GM21360 (cell line): ENCODE data around the gene NEURL1.

Source experiments
- ATAC-seq: cut with Tn5 transposase; IDR thresholded peaks from one replicate; pipeline ENCODE4 v1.9.1; 2021; ENCODE audit warnings: mild to moderate bottlenecking, moderate library complexity; ENCODE audit not compliant: unreplicated experiment

The NEURL1 gene, protein sequence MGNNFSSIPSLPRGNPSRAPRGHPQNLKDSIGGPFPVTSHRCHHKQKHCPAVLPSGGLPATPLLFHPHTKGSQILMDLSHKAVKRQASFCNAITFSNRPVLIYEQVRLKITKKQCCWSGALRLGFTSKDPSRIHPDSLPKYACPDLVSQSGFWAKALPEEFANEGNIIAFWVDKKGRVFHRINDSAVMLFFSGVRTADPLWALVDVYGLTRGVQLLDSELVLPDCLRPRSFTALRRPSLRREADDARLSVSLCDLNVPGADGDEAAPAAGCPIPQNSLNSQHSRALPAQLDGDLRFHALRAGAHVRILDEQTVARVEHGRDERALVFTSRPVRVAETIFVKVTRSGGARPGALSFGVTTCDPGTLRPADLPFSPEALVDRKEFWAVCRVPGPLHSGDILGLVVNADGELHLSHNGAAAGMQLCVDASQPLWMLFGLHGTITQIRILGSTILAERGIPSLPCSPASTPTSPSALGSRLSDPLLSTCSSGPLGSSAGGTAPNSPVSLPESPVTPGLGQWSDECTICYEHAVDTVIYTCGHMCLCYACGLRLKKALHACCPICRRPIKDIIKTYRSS

DNA sequence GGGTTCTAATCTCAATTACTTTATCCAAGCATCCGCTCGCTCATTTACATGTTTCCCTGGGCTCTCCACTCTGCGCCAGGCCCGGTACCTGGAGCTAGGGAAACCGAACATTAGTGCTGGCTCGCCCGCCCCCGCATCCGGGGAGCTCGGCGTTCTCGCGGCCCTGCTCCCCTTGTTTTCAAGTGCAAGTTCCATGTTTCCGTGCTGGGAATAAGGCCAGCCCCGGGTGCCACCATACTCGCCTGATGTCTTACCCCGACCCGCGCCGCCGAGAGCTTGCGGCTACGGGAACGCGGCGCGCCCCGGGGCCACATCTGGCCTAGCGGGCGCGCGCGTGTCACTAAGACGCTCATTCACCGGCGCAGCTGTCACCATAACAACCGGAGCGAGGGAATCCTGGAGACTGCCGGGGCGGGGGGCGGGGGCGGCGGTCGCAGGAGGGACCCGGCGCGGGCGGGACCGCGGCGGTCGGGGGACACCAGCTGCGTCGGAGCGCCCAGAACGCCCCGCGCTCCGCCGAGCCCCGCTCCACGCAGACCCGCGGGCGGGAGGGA, at the start of gene NEURL1:
Gene NEURL1 (plus strand): TSS at position 344 of the 554 bp plus-strand sequence. CDS start 683 bp downstream, outside the sequence.
- ATAC-seq, result no peak

DNA sequence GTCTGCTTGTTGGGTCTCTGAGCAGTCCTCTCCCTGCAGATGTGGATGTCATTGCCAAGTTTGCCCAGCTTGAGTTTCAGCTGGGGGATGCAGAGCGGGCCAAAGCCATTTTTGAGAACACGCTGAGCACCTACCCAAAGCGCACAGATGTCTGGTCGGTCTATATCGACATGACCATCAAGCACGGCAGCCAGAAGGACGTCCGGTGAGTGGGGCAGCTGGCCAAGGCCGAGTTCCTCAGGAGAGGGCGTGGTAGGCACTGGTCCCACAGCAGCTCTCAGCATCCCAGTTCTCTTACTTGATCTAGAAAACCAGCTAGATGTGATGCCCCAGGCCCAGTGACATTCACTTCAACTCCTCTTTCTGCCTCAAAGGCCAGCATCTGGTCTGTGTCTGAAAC, 49.0 kb upstream of the NEURL1 start:
- ATAC-seq, result no peak

DNA sequence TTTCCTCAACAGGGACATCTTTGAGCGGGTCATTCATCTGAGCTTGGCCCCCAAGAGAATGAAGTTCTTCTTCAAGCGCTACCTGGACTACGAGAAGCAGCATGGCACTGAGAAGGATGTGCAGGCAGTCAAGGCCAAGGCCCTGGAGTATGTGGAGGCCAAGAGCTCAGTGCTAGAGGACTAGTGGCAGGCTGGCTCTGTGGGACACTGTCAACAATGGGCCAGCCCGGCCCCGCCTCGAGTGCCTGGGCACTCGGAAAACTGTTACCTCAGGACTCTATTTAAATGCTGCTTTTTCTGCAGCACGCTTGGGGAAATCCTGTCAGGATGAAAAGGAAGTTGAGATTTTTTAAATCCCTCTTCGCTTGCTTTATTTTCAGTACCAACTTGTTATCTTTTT, 48.1 kb upstream of the NEURL1 start:
- ATAC-seq, result no peak

DNA sequence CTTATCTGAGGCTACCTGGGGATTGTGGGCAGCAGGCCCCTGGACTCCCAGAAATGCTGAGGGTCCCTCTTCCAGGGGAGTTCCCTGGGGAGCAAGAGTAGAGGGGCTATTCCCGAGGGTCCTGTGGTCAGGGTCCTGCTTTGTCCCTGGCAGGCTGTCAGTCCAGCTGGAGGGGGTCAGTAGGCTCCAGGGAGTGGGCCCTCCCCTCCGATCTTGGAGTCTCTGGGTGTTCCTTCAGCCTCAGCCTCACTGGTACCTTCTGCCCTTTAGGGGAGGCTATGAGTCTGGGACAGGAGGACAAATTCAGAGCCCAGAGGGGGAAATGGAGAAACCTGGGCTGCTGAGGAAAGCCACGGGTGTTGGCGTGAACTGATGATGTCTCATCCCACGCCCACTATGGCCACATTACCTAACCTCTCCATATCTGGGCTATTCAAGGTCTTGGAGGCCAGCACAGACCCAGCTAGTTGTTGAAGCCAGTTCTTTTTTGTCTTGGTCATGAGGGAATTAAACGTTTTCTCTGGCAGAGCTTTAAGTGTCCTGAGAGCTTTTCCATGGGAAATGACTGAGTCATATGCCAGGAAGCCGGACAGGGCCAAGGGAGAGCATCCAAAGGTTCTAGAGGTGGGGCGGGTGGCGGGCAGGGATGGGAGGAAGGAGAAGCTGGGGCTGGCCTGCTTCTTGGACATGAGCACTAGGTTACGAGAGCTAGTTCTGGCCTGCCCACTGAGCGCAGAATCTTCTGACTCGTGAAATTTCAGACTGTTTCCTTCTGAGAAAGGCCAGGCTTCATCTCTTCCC, 47.5 kb upstream of the NEURL1 start:
- no peak for ATAC-seq

DNA sequence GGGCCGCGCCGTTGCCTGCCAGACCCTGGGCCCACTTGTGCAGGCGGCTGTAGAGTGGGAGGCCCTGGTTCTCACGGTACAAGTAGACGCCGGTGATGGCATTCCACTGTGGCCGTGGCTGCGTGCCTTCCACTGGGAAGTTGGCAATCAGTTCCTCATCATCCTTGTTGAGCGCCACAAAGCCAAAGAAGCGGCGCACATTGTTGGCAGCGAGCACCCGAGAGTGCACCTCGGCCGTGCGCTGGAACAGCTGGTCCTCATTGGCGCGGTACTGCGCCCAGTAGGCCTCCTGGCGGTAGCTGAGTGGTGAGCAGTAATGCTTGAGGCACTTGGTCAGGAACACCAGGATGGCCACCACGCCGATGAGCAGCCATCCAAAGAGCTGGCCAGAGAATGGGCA, 46.3 kb upstream of the NEURL1 start:
- no peak for ATAC-seq

DNA sequence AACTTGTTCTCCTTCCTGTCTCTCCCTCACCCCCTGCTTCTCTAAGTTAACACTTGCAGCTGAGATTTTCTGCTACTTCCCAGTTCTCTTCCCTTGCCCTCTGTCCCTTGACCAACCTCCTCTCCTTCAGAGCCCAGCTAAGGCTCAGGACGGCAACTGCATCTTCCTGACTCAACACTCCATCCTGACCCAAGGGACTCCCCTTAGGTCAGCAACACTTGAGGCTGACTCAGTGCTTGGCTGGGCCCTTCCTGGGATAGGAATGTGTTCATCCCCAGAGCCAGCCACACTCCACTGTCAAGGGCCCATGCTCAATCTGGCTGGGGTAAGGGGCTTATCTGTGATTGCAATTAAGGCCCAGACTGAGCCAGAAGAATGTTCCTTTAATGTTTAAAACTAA, 44.8 kb upstream of the NEURL1 start:
- no peak for ATAC-seq

DNA sequence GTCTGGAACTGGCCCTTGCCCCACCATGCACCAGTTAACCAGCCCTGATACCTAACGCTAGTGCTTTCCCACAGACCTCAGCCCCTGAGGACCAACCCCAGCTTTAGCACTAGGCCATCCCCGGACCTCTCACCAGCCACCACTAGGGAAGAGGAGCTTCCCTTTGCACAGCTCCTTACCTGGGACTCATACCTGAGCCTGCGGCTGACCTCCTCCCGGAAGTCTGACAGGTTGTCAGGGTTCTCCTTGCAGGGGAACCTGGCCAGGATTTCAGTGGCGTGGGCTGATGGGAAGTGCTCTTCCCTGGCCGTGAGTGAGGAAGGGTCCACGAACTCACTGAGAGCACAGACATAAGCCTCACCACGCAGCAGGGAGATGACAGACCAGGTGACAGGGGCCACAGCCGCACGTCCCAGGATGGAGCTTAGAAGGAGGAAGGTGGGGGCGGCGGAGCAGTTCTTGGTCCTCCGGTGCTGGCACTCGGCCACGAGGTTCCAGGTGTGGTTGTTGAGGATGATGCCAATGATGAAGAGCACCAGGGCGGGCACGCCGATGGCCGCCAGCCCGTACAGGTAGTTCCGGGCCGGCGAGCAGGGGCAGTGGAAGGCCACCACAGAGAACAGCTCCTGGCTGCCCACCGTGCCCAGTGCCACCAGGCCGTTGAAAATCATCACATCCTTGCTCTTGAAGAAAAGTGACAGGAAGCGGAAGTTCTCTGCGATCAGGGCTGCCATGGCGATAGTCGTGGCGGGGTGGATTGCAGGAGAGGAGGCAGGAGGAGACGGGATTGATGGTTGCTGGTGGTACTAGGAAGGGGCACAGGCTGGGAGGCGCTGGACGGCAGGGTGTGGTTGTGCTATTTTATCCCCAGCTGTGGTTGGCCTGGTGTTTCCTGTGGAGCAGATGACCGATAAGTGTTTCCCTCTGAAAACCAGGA, 44.0 kb upstream of the NEURL1 start:
- no peak for ATAC-seq

DNA sequence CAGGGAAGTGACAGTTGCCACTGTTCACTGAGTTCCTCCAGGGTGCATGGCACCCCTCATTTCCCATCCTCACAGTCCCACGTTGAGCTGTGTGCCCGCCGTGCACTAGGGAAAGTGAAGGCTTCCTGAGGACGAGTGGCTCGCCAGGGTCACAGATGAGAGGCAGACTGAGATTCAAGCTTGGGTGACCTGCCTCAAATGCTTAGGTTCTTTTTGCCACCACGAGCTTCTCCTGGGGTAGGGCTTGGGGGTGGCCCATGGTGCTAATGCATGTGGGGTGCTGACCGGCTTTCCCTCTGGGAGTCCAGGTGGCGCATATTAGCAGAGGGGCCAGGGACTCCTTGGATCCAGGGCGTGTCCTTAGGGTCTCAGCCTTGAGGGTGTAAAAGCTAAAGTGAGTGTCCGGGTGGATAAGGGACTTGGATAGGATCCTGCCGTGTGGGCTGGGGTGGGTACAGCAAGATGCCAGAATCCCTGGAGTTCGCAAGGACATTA, 43.3 kb upstream of the NEURL1 start:
- ATAC-seq, result no peak

DNA sequence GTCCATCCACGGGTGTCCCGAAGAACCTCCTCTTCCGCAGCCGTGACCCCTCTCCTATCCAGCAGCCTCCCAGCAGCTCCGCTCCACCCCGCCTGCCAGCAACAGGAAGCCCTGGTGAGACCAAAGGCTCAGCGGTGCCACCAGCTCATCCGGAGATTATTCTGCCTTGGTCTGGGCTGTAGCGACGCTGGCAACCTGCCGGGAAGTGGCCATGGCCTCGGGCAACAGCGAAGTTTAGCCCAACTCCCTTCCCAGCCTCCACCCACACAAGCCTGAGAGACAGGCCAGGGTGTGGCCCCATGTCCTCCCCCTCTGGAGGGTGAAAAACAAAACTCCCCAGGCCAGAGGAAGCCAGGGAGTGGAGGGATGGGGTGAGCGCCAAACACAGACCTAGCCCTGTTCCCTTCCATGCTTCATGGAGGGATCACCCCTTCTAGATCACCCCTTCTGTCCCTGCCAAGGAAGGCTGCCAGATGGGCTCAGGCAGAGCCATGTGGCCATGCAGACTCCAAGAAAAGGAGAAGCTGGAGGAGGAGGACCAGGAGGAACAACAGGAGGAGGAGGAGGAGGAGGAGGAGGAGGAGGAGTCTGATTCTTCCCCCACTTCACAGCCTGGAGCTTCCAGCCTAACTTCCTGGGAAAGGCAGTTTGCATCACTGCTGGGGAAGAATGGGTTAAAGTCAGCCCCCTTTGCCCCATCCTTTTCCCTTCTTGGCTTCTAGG, 42.3 kb upstream of the NEURL1 start:
- no peak for ATAC-seq

DNA sequence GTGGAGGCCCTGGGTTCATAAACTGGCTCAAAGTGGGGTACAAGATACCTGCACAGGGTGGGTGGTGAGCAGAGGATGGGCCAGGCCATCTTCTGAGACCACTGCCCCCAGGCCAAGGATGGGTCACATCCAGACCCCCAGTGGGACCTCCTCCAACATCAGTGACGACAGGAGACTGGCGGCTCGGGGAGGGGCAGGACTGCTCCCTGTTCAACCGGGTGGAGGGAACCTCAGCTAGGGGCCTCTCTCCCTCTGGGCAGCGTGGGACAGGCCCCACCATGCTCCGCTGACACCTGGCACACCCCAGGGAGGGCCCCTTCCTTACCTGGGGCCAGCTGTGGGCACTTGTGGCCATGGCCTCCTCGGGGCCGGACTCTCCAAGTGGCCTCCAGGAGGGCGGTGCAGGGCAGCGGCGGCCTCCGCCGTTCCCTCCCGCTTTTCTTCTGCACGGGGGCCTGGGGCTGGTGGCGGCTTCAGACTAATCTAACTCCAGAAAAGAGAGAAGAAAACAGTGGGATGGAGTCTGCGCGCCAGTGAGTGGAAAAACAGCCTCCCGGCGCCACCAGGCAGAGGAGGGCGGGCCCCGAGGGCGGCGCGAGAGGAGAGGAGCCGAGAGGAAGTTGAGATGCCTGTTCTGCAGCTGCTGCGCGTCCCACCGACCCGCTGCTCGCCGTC, 41.5 kb upstream of the NEURL1 start, which contains the start of gene CALHM2:
Gene CALHM2 (minus strand): TSS at position 540 of the 675 bp plus-strand sequence. CDS start 2,429 bp downstream, outside the sequence.
- ATAC-seq, result peak; percentile 66

DNA sequence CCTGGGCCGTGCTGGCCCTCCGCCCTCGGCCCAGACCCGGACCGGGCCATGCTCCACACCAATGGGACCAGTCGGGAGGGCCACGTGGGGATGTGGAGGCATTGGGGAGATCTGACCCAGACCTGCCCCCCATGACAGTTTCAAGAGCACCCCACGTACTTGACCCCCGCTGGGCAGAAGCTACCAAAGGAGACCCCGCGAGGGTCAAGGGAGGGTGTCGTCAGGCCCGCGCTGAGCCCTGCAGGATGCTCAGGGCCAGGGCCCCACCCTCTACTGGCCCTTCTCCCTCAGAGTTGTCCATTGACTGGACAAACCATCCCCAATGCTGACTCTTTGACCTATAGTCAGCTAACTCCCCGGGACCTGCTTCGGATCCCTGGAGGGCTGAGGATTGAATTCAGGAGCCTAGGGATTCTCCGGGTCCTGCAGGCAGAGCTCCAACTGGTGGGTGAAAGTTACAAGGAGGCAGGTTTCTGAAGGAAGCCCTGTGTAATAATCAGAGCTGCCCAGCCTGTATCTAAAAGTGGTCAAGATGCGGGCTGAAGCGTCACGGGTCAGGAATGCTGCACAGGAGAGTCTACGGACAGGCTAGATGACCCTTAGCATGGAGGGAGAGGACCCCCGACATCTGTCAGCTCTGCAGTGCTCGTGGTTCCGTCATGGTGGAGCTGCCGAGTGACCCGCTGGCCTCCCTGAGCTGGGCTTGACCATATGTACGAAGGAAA, 40.8 kb upstream of the NEURL1 start:
- no peak for ATAC-seq

DNA sequence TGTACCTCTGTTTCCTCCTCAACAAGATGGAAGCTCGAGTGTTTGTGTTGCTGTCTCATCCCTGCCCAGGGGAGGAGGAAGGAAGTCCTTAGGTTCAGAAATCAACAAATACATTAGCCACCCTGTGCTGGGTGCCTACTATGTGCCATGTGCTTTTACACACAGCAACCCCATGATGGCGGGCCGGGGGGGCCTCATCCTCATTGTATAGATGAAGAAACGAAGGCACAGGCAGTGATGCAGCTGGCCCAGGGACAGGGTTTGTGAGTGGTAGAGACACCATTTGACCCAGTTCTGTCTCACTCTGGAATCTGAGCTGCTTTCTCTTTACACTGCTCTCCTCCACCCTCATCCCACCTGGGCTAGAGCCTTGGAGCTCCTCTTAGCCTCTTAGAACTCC, 39.5 kb upstream of the NEURL1 start:
- ATAC-seq, result no peak

DNA sequence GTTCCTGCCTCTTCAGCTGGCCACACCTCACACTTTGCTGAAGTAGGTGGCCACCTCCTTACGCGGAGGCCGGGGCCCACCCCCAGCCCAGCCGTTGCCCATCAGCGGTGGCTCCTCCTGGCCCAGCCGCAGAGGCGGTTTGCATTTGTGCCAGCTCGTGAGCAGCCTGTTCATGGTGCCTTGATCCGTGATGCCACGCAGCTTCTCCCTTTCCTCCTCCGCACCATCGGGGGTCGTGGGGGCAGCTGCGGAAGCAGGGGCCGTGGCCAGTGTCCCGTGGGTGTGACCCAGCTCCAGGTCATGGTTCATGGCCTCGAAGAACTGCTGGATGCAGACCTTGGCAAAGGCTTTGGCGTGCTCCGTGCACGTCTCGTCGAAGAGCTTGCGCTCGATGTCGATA, 38.3 kb upstream of the NEURL1 start:
- no peak for ATAC-seq

DNA sequence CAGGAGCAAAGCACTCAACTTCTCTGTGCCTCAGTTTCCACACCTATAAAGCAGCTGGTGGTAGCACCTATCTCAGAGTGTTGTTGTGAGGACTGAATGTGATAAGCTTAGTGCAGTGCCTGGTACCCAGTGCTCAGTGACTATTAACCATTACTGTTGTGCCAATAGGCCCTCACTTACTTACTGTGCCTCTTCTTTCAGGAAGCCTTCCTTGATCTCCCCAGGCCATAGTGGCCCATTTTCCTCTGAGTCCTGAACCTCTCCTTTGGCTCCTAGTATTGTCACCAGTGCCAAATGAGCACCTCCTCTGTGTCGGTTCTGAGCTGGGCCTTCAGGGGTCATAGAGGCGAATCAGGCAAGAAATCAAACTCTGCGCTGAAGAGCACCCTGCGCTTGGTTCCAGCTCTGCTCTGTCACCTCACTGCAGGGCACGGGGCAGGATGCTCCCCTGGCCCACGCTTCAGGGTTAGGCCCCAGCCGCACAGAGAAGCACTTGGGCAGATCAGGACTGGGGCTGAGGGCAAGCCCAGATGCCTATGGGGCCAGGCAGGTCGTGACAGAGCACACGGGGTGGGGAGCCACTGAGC, 37.3 kb upstream of the NEURL1 start:
- ATAC-seq, result no peak

DNA sequence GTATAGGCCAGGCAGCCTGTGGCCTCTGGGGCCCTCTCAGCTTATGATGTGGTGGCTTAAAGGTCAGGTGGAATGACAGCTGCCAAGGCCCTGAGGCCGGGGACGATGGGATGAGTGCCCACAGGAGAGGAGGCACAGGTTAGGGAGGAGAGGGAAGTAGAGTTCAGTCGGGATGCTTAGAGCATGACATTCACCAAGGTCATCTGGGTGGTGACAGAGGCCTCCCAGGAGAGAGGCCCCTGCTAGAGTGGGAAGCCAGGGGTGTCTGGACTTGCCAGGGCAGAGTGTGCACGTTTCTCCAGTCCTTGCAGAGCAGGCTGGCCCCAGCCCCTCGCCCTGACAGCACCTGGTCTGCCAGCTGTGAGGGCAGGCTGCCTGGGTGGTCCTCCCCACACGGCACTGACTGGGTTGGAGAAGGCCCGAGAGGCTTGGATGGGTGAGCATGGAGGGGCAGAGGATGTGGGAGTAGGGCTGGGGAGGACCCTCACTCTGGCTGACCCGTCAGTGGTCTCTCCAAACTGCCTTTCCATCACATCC, 36.3 kb upstream of the NEURL1 start:
- ATAC-seq, result no peak

DNA sequence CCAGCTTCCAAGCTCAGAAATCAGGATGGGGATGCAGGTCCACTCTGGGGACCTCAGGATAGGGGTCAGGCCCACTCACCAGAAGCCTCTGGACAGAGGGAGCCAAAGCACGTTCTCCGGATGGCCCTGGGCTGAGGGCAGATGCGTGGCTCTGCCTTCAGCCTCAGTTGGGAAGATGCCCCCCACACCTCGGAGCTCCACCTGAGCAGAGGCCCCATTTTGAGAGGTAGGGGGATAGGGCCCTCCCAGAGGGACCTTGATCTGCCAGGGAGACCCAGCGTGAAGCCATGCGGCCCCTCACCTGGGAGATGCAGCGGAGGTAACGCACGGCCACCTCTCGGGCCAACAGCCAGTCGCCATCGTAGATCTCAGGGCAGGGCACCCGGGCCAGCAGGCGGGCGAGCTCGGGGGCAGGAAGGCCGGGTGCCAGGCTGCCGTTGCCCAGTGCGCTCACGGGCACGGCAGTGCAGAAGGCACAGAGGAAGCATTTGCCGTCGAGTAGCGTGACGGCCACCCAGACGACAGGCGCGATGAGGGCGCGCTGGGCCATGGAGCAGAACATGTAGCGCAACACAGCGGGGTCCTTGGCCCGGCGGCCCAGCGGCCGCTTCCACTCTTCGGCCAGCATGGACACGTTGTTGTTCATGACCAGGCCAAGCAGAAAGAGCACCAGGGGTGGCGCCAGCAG, 35.5 kb upstream of the NEURL1 start:
- ATAC-seq, result no peak

DNA sequence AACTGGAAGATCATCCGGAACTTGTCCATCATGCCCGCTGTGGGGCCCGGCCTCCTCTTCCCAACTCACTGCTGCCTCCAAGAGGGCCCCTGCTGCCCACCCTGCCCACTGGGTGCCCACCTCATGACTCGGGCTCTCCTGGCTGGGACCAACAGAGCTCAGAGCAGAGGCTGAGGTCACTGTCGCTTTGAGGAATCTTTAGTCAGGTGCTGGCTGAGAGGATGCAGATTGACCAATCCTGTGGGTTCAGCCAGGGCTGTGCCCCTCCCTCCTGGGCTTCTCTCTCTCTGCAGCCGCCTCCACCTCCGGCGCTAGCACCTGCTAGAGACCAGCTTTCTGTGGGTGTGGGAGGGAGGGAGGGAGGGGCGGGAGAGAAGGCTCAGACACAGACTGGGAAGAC, 34.8 kb upstream of the NEURL1 start, which contains the start of gene CALHM1:
Gene CALHM1 (minus strand): TSS at position 181 of the 400 bp plus-strand sequence. CDS start 149 bp downstream, at position 32.
- peak; percentile 76 for ATAC-seq
